ENCODE measurements around the gene MAZ. TPM values are rescaled to one million over a fixed set of nuclear protein-coding genes. Genes with fewer than 3 reads are reported as not detected.

The MAZ gene
- total and polyA plus RNA-seq, 4 donors, result 16.0 to 272 (median 45.1) TPM

GRCh38 chr16:29842732-29843346 lies 36.5 kb downstream of the MAZ start:
- Histone ChIP-seq H3K4me3 (ENCODE audit: low read depth in 1 of 3, low read length in 3 of 3) (no peak overlapping the region), H3K36me3 (ENCODE audit: control insufficient read depth in 4 of 4, insufficient read depth in 3 of 4, low read depth in 1 of 4, low read length in 3 of 4) (peaks cover 21 to 71% (median 30%) of the 10 kb centered on the region in 4 donors), H3K27me3 (ENCODE audit: control insufficient read depth in 4 of 4, insufficient read depth in 4 of 4, low read length in 3 of 4) (no peaks in the 10 kb centered on the region), H3K9ac (ENCODE audit: low read depth in 1 of 2, low read length in 2 of 2) (no peak overlapping the region), H3K4me1 (ENCODE audit: control insufficient read depth in 4 of 4, insufficient read depth in 4 of 4, low read length in 3 of 4) (no peaks in the 10 kb centered on the region), H3K9me3 (ENCODE audit: control insufficient read depth in 4 of 4, low read length in 3 of 4) (no peaks in the 10 kb centered on the region), H3K27ac (ENCODE audit: low read depth in 1 of 2, low read length in 2 of 2) (no peak overlapping the region)
- WGBS, result 97% methylated on average over 9 of the region's 9 CpGs
- TF ChIP-seq RAD21 (IDR thresholded peaks at IDR 0.05), result no peak
- TF ChIP-seq, protein P1, sequence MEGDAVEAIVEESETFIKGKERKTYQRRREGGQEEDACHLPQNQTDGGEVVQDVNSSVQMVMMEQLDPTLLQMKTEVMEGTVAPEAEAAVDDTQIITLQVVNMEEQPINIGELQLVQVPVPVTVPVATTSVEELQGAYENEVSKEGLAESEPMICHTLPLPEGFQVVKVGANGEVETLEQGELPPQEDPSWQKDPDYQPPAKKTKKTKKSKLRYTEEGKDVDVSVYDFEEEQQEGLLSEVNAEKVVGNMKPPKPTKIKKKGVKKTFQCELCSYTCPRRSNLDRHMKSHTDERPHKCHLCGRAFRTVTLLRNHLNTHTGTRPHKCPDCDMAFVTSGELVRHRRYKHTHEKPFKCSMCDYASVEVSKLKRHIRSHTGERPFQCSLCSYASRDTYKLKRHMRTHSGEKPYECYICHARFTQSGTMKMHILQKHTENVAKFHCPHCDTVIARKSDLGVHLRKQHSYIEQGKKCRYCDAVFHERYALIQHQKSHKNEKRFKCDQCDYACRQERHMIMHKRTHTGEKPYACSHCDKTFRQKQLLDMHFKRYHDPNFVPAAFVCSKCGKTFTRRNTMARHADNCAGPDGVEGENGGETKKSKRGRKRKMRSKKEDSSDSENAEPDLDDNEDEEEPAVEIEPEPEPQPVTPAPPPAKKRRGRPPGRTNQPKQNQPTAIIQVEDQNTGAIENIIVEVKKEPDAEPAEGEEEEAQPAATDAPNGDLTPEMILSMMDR (IDR thresholded peaks at IDR 0.05; ENCODE audit: low read depth, low read length, missing input control), result no peak
- no peak for TF ChIP-seq REST (IDR thresholded peaks at IDR 0.05)
- TF ChIP-seq HNF4A (conservative IDR thresholded peaks at IDR 0.05), result no peak
- no peak for TF ChIP-seq SP1 (IDR thresholded peaks at IDR 0.05)
- TF ChIP-seq YY1 (IDR thresholded peaks at IDR 0.05), result no peak
- TF ChIP-seq, protein P2, sequence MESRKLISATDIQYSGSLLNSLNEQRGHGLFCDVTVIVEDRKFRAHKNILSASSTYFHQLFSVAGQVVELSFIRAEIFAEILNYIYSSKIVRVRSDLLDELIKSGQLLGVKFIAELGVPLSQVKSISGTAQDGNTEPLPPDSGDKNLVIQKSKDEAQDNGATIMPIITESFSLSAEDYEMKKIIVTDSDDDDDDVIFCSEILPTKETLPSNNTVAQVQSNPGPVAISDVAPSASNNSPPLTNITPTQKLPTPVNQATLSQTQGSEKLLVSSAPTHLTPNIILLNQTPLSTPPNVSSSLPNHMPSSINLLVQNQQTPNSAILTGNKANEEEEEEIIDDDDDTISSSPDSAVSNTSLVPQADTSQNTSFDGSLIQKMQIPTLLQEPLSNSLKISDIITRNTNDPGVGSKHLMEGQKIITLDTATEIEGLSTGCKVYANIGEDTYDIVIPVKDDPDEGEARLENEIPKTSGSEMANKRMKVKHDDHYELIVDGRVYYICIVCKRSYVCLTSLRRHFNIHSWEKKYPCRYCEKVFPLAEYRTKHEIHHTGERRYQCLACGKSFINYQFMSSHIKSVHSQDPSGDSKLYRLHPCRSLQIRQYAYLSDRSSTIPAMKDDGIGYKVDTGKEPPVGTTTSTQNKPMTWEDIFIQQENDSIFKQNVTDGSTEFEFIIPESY (IDR thresholded peaks at IDR 0.05), result no peak
- TF ChIP-seq TAF1 (conservative IDR thresholded peaks at IDR 0.05), result no peak
- TF ChIP-seq NR2F2 (IDR thresholded peaks at IDR 0.05), result no peak
- no peak for TF ChIP-seq FOXA2 (IDR thresholded peaks at IDR 0.05)
- no peak for TF ChIP-seq GABPA (IDR thresholded peaks at IDR 0.05 in 1 of 2, conservative IDR thresholded peaks at IDR 0.05 in 1 of 2)
- TF ChIP-seq HNF4G (IDR thresholded peaks at IDR 0.05), result no peak
- TF ChIP-seq EGR1 (IDR thresholded peaks at IDR 0.05; ENCODE audit: low read depth in 2 of 2), result no peak
- no peak for TF ChIP-seq RXRA (IDR thresholded peaks at IDR 0.05)
- DNase-seq (ENCODE audit: low spot score), result no peak

DNA sequence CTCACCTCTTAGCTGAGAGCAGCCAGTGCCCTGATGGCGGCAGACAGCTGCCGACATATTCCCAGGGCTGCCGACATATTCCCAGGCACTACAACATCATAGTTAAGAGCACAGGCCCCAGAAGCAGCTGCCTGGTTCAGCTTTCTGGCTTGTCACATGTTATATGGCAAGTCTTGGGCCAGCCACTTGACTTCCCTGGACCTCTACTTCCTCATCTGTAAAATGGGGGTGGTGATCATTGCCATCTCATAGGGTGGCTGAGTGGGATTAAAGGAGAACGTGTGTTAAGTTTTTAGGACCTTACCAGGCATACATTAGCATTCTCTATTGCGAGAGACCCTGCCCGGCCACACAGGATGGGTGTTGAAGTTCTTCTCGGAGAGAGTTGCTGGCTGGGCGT lies 37.6 kb downstream of the MAZ start:
- WGBS, result 95% methylated on average over 8 of the region's 8 CpGs
- Histone ChIP-seq H3K36me3 (ENCODE audit: control insufficient read depth in 4 of 4, insufficient read depth in 3 of 4, low read depth in 1 of 4, low read length in 3 of 4) (peaks cover 21 to 65% (median 29%) of the 10 kb centered on the region in 4 donors), H3K27ac (ENCODE audit: low read depth in 1 of 2, low read length in 2 of 2) (no peak overlapping the region)
- no peak for TF ChIP-seq RAD21 (IDR thresholded peaks at IDR 0.05)
- TF ChIP-seq FOXA1 (IDR thresholded peaks at IDR 0.05), result no peak
- no peak for TF ChIP-seq REST (IDR thresholded peaks at IDR 0.05)
- no peak for TF ChIP-seq TAF1 (conservative IDR thresholded peaks at IDR 0.05)
- TF ChIP-seq, protein P3, sequence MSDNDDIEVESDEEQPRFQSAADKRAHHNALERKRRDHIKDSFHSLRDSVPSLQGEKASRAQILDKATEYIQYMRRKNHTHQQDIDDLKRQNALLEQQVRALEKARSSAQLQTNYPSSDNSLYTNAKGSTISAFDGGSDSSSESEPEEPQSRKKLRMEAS (IDR thresholded peaks at IDR 0.05), result no peak
- TF ChIP-seq GABPA (IDR thresholded peaks at IDR 0.05 in 1 of 2, conservative IDR thresholded peaks at IDR 0.05 in 1 of 2), result no peak
- TF ChIP-seq, protein P1 (IDR thresholded peaks at IDR 0.05; ENCODE audit: low read depth, low read length, missing input control), result no peak
- TF ChIP-seq RXRA (IDR thresholded peaks at IDR 0.05), result no peak
- TF ChIP-seq JUND (IDR thresholded peaks at IDR 0.05), result no peak
- TF ChIP-seq HNF4A (conservative IDR thresholded peaks at IDR 0.05), result no peak
- TF ChIP-seq HNF4G (IDR thresholded peaks at IDR 0.05), result no peak
- TF ChIP-seq EGR1 (IDR thresholded peaks at IDR 0.05; ENCODE audit: low read depth in 2 of 2), result no peak
- no peak for TF ChIP-seq SP1 (IDR thresholded peaks at IDR 0.05)
- no peak for TF ChIP-seq YY1 (IDR thresholded peaks at IDR 0.05)

More for the DNA sequence above, 37.6 kb downstream of the MAZ start:
- H3K4me1 ChIP-seq (ENCODE audit: control insufficient read depth in 4 of 4, insufficient read depth in 4 of 4, low read length in 3 of 4), result no peaks in the 10 kb centered on the region
- no peak overlapping the region for H3K9ac ChIP-seq (ENCODE audit: low read depth in 1 of 2, low read length in 2 of 2)
- DNase-seq (ENCODE audit: low spot score), result no peak
- H3K4me3 ChIP-seq (ENCODE audit: low read depth in 1 of 3, low read length in 3 of 3), result no peak overlapping the region
- H3K9me3 ChIP-seq (ENCODE audit: control insufficient read depth in 4 of 4, low read length in 3 of 4), result no peaks in the 10 kb centered on the region
- no peaks in the 10 kb centered on the region for H3K27me3 ChIP-seq (ENCODE audit: control insufficient read depth in 4 of 4, insufficient read depth in 4 of 4, low read length in 3 of 4)
